Heart left ventricle (tissue), 13 donors: ENCODE data around the gene CCDC112.

Source experiments
- CTCF ChIP-seq, 12 donors: fragments of 200-600 bp; sonication (generic) in 4 of 12; IDR thresholded peaks; one replicate each; pipeline versions ENCODE4 v1.5.0 to v1.8.0; 2018 to 2022; ENCODE audit warnings: antibody characterized with exemption in 12 of 12, mild to moderate bottlenecking in 5 of 12
- POLR2A ChIP-seq, 2 donors: fragments of 450-650 bp; IDR thresholded peaks; one replicate each; pipeline ENCODE4 v1.6.1; 2017; ENCODE audit warnings: antibody characterized with exemption in 2 of 2, mild to moderate bottlenecking in 2 of 2, moderate library complexity in 2 of 2
- donor health status: ischemic (EF 13 %, LVEDD 7.1; RV severe dilation, severe dysfunction).
- donor health status: DM: no; HTN: yes; CAD: no.
- donor health status: DM: no; HTN: no; CAD: no.
- donor health status: ischemic (EF 25% LVEDD 6.9; RV normal size, moderate dysfunction).
- donor health status: ischemic (EF 25% LVEDD 5.7; RV mildly dilated, moderate dysfunction).
- donor health status: ischemic (EF 35%, LVEDD 5.7; RV mildly dilated, moderate dysfunction).
- donor health status: nonischemic (EF 11% LVEDD 7.7; RV severe dilation, severe dysfunction).
- donor health status: DM: yes; HTN: yes; CAD: no.
- donor health status: PGD.
- donor health status: ischemic (EF 29% LVEDD 5.4; RV normal size, mild dysfunction).
- donor health status: nonischemic (EF 23%, LVEDD 6.1; RV moderate dilation, normal function).

DNA sequence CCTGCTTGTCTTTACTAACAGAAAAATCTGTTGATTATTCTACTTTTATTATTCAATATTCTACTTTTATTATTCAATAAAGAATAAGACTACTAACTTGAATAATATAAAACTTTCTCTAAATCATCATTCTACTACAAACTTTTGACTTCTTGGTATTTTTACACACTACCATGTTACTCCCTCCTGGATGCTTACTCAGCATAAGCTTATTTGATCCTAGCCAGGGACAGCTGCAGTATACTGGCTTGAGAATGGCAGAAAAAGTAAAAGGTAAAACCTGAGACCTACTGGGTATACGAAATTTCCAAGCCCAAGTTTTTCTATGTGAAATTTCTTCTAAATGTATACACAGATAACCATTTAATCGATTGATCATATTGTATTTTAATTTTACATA lies 59.9 kb downstream of the CCDC112 start:
- TF ChIP-seq POLR2A (IDR thresholded peaks at IDR 0.05) (no peak), CTCF (IDR thresholded peaks at IDR 0.05) (no peak)
